ENCODE results near the gene TBC1D7. TPM values are rescaled to one million over a fixed set of nuclear protein-coding genes. Genes with fewer than 3 reads are reported as not detected.

Gene TBC1D7
- total and polyA plus RNA-seq, 2 of the 4 experiments (the other 2 are of a cell fraction): 14.3 to 22.6 TPM

DNA sequence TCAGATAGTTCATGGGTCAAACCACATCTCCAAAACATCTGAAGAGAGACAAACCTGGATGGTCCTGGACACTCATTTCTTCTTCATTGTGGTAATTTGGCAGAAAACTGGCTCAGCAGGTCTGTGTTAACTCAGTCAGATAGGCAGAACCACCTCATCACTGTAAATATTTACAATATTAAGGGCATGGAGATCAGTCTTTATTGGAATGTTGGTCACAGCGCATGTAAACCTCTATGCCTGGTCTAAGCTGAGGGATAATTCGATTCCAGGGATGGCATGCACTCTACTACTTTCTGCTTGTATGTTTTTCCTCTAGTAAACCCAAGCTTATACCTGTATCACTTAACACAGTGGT lies 4.0 kb upstream of the TBC1D7 start:
- Histone ChIP-seq H2AK5ac (ENCODE audit: low read depth, low read length) (no peak overlapping the region), H2BK5ac (ENCODE audit: low read depth, low read length, poor library complexity, severe bottlenecking) (no peak overlapping the region), H4K91ac (ENCODE audit: insufficient read depth, low read depth, low read length) (no peak overlapping the region), H2BK20ac (ENCODE audit: low read depth, low read length) (no peak overlapping the region), H4K5ac (ENCODE audit: low read depth, low read length) (no peak overlapping the region), H3K36me3 (ENCODE audit: control insufficient read depth, insufficient read depth, low read length) (no peaks in the 10 kb centered on the region), H3K4me3 (ENCODE audit: insufficient read depth, low read depth, low read length) (no peak overlapping the region), H3K4me1 (ENCODE audit: control insufficient read depth, insufficient read depth, low read length) (no peaks in the 10 kb centered on the region; the same call in none of the 2 replicates), H2AFZ (replicated peaks; ENCODE audit: low read length, poor library complexity) (no peak overlapping the region), H3K4ac (ENCODE audit: low read depth, low read length) (no peak overlapping the region), H3K14ac (replicated peaks; ENCODE audit: low read depth, low read length) (no peak overlapping the region), H3K18ac (ENCODE audit: low read depth, low read length) (no peak overlapping the region), H2BK120ac (ENCODE audit: low read depth, low read length) (no peak overlapping the region), H3K27ac (ENCODE audit: insufficient read depth, low read length) (no peak overlapping the region), H3K9ac (ENCODE audit: low read depth, low read length) (no peak overlapping the region), H3K79me1 (ENCODE audit: low read depth in 1 of 2, low read length in 2 of 2) (peaks cover 4 to 15% of the 10 kb centered on the region in 2 experiments; a peak in 3 of 4 replicates), H4K8ac (ENCODE audit: low read depth in 2 of 2, low read length in 2 of 2) (no peak overlapping the region), H3K4me2 (ENCODE audit: low read depth, low read length) (no peak overlapping the region), H2BK15ac (ENCODE audit: low read depth, low read length) (no peak overlapping the region), H3K9me3 (ENCODE audit: control insufficient read depth, insufficient read depth, low read length) (no peaks in the 10 kb centered on the region), H3K27me3 (ENCODE audit: control insufficient read depth, insufficient read depth, low read length) (no peaks in the 10 kb centered on the region), H4K20me1 (ENCODE audit: insufficient read depth, low read length) (no peaks in the 10 kb centered on the region), H3K56ac (ENCODE audit: extremely low read depth, insufficient read depth, low read length) (no peak overlapping the region), H3K23ac (ENCODE audit: low read depth, low read length) (no peak overlapping the region), H3K9me1 (ENCODE audit: insufficient read depth, low read length) (no peaks in the 10 kb centered on the region; the same call in 1 of the 2 replicates), H2AK9ac (replicated peaks; ENCODE audit: low read depth, low read length, poor library complexity) (no peak overlapping the region)
- TF ChIP-seq, protein P1, sequence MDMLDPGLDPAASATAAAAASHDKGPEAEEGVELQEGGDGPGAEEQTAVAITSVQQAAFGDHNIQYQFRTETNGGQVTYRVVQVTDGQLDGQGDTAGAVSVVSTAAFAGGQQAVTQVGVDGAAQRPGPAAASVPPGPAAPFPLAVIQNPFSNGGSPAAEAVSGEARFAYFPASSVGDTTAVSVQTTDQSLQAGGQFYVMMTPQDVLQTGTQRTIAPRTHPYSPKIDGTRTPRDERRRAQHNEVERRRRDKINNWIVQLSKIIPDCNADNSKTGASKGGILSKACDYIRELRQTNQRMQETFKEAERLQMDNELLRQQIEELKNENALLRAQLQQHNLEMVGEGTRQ (IDR thresholded peaks at IDR 0.05; ENCODE audit: low read depth, low read length): no peak
- no peak for TF ChIP-seq RAD21 (IDR thresholded peaks at IDR 0.05; ENCODE audit: low read length)
- TF ChIP-seq, protein P2, sequence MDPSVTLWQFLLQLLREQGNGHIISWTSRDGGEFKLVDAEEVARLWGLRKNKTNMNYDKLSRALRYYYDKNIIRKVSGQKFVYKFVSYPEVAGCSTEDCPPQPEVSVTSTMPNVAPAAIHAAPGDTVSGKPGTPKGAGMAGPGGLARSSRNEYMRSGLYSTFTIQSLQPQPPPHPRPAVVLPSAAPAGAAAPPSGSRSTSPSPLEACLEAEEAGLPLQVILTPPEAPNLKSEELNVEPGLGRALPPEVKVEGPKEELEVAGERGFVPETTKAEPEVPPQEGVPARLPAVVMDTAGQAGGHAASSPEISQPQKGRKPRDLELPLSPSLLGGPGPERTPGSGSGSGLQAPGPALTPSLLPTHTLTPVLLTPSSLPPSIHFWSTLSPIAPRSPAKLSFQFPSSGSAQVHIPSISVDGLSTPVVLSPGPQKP (IDR thresholded peaks at IDR 0.05; ENCODE audit: borderline replicate concordance, low read depth, low read length): no peak
- no peak for TF ChIP-seq MAFK (IDR thresholded peaks at IDR 0.05; ENCODE audit: low read depth, low read length)
- TF ChIP-seq BHLHE40 (IDR thresholded peaks at IDR 0.05; ENCODE audit: low read depth, low read length): no peak
- TF ChIP-seq RCOR1 (IDR thresholded peaks at IDR 0.05; ENCODE audit: insufficient replicate concordance, low read length): no peak
- TF ChIP-seq SMC3 (IDR thresholded peaks at IDR 0.05; ENCODE audit: low read depth, low read length): no peak
- no peak for TF ChIP-seq CHD1 (IDR thresholded peaks at IDR 0.05; ENCODE audit: low read depth, low read length)
- TF ChIP-seq POLR2A (IDR thresholded peaks at IDR 0.05; ENCODE audit: low read depth, low read length): no peak
- POLR2A ChIA-PET (ENCODE audit: unreplicated experiment): no interaction called here
- no peak for ATAC-seq (ENCODE audit: low read depth)
- intact Hi-C loops (cut with micrococcal nuclease): loop anchor here (1.0 to 10.0 kb wide), 2 partner anchors 137 to 698 kb away; no protein-coding TSS in a partner anchor
- in situ Hi-C loops (cut with MboI; ENCODE audit: low sequenced_read_pairs): no loop called here
- CTCF ChIA-PET: interaction anchor here (0.7 to 2.0 kb wide), 6 partner anchors 10 to 206 kb away, joined by 3 to 7 read pairs (median 4); no protein-coding TSS in a partner anchor
- dilution Hi-C loops (cut with HindIII; ENCODE audit: low sequenced_read_pairs, unreplicated experiment): no loop called here
- no peak for DNase-seq
- no CpG with 5 or more reads among the region's 2 CpGs for WGBS, 2 experiments (ENCODE audit: extremely low coverage in 2 of 2, insufficient read length in 1 of 2)
- BruUV-seq (replicated peaks): no TSS peak
